ENCODE data around the gene TBC1D25. TPM values are rescaled to one million over a fixed set of nuclear protein-coding genes. Genes with fewer than 3 reads are reported as not detected.
A peak's percentile ranks its signal among the peaks of the same experiment; 100 is the strongest.

The TBC1D25 gene
- total RNA-seq, 2 donors from 2014 or later, result 13.0 to 15.0 TPM

DNA sequence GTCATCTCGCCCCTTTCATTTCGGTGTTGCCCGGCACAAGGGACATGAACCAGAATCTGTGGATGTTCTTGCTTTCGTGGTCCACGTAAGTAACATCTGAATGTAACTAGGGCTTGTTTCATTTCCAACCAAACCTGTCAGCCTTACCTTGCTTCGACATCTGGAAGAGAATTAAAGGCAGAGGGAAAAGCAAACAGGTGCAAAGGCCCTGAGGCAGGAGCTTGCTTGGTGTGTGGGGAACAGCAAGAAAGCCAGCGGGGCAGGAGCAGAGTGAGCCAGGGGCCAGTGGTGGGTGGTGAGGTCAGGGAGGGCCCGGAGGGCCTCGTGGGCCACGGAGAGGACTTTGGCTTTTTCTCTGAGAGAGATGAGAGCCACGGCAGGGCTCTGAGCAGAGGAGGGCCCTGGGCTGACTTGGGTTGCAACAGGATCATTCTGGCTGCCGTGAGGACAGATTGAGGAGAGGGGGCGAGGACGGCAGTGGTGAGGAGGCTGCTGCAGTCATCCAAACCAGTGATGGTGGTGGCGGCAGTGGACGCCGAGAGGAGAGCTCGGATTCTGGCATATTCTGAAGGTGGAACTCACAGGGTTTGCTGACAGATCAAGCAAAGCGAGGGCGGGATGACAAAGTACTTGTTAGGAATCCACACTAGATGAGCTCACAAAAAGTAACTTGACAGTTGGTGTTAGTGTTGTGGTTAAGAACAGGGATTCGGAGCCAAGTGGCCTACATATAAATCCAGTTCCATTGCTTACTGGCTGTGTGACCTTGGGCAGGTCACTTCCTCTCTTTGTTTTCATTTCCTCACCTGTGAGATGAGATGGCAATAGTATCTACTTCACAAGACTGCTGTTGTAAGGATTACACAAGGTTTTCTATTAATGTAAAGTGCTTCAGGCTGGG, 50.9 kb downstream of the TBC1D25 start:
- intact Hi-C loops (cut with DNase I), result no loop called here
- no peak for DNase-seq (ENCODE audit: low spot score)

DNA sequence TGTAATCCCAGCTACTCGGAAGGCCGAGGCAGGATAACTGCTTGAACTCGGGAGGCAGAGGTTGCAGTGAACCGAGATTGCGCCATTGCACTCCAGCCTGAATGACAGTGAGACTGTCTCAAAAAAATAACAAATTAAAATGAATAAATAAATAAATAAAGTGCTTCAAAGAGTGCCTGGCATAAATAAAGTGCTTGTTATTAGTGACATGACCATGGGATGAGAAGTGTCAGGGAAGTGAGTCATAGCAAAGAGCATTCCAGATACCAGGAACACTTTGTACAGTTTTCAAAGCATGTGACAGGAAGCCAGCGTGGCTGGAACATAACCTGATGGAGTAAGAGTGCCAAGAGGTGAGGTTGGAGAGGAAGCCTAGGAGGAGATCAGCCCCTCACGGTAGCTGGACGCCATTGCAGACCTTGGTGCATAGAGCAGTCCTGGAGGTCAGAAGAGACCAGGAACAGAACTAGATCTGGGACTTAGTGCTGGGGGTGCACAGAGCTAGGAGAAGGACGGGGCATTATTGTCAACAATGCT, 51.8 kb downstream of the TBC1D25 start:
- no peak for DNase-seq (ENCODE audit: low spot score)
- intact Hi-C loops (cut with DNase I), result no loop called here

DNA sequence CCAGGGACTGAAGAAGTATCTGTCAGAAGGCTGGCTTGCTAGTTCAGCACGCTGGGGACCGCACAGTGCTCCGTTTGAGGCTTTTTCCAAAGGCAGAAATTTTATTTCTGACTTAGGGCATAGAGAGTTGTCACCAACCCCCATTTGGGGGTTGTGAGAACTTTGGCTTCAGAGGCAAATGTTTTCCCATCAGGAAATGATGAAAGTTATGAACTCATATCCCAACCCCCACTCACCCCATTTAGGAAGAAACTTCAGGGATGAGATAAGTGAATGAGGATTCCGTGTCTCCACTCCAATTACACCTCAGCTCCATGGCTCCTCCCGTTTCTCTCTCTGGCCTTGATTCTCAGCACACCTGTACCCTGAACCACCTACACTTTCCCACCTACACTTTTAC, 53.5 kb downstream of the TBC1D25 start:
- DNase-seq (ENCODE audit: low spot score), result no peak
- intact Hi-C loops (cut with DNase I), result no loop called here

DNA sequence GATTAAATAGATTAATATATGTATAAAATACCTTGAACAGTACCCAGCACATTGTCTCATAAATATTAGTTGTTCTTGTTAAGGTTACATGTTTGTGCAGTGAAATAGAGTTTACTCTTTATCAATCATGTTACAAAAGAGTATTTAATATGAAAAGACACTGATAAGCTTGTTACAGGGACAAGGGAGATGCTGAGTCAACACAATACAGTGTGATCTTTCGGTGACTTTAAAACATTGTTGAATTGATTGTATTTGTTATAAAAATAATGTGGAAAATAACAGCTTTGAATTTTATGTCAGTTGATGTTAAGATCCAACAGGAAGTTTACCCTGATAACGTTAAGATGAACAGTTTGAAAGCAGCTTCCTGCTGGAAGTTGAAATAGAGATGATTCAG, 56.4 kb downstream of the TBC1D25 start:
- intact Hi-C loops (cut with DNase I), result loop anchor here in 1 of 2 donors (5.0 kb wide), 1 partner anchor 1349 kb away; no protein-coding TSS in a partner anchor
- DNase-seq (ENCODE audit: low spot score), result no peak

DNA sequence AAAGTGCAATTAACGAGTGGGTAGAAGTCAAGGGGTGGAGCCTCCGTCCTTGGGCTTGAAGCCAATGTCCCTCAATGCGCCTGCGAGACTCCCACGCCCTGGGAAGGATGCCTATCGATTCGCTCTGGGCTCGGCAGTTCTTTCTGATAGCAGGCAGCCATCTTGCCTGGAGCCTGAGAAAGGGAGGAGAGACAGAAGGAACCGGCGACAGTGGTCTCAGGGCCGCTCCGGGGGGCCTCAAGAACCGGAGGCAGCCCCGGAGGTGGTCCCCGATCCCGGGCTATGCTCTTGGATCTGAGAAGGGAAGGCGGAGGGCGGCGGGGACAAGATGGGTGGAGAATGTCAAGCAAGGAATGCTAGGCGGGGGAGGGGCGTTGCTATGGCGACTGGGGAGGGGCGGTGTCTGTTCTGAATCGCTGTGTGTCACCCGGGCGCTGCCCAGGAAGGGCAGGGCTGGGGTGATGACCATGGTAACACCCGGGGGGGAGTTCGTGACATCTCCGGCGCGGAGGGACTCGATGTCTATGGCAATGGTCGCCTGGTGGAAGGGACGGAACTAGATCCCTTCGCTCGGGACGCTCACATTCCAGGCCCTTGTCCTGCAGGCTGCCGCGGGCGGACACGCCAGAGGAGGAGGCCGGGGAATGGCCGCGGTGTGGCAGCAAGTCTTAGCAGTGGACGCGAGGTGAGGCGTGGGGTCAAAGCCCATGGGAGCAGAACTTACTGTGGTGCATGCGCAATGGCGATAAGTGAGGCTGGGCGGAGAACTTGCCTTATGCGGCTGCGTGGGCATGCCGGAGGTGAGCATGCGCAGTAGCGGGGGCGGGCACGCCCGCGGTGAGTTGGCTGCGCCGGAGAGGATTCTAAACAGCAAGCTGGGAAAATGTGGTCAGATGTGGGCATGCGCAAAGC, 58.1 kb downstream of the TBC1D25 start, which contains the start of gene WDR13:
WDR13 (plus strand) TSS at position 140 of the 912 bp plus-strand sequence; CDS start at position 645, 505 bp downstream.
- peak; percentile 97 for DNase-seq (ENCODE audit: low spot score)
- intact Hi-C loops (cut with DNase I), result loop anchor here in 1 of 2 donors (5.0 kb wide), 1 partner anchor 1350 kb away; no protein-coding TSS in a partner anchor

DNA sequence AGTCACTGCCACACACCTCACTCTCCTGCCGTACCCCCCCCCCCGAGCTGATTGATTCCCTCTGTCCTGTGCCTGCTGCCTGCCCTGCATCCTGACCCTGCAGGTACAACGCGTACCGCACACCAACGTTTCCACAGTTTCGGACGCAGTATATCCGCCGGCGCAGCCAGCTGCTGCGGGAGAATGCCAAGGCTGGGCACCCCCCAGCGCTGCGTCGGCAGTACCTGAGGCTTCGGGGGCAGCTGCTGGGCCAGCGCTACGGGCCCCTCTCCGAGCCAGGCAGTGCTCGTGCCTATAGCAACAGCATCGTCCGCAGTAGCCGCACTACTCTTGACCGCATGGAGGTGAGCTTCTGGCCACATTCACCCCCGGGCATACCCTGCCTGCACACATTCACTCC, 59.1 kb downstream of the TBC1D25 start:
- intact Hi-C loops (cut with DNase I), result loop anchor here in 1 of 2 donors (5.0 kb wide), 1 partner anchor 1351 kb away; no protein-coding TSS in a partner anchor
- no peak for DNase-seq (ENCODE audit: low spot score)

DNA sequence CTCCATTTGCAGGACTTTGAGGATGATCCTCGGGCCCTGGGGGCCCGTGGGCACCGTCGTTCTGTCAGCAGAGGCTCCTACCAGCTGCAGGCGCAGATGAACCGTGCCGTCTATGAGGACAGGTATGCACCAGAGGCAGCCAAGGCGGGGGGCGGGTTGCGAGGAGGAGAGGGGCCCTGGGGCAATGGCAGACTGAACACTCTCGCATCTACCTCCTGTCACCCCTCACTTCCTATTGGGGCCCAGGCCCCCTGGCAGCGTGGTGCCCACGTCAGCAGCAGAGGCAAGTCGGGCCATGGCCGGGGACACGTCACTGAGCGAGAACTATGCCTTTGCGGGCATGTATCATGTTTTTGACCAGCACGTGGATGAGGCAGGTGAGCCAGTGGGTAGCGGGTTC, 59.8 kb downstream of the TBC1D25 start:
- intact Hi-C loops (cut with DNase I), result loop anchor here in 1 of 2 donors (5.0 kb wide), 1 partner anchor 1352 kb away; no protein-coding TSS in a partner anchor

DNA sequence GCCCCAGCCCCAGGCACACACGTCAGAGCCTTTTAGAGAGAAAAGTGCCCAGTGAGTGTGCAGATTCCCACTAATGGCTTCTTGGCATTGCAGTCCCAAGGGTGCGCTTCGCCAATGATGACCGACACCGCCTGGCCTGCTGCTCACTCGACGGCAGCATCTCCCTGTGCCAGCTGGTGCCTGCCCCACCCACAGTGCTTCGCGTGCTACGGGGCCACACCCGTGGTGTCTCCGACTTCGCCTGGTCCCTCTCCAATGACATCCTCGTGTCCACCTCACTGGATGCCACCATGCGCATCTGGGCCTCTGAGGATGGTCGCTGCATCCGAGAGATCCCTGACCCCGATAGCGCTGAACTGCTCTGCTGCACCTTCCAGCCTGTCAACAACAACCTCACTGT, 60.7 kb downstream of the TBC1D25 start:
- no peak for DNase-seq (ENCODE audit: low spot score)
- intact Hi-C loops (cut with DNase I), result no loop called here

More for the DNA sequence above, 59.8 kb downstream of the TBC1D25 start:
- DNase-seq (ENCODE audit: low spot score), result no peak

DNA sequence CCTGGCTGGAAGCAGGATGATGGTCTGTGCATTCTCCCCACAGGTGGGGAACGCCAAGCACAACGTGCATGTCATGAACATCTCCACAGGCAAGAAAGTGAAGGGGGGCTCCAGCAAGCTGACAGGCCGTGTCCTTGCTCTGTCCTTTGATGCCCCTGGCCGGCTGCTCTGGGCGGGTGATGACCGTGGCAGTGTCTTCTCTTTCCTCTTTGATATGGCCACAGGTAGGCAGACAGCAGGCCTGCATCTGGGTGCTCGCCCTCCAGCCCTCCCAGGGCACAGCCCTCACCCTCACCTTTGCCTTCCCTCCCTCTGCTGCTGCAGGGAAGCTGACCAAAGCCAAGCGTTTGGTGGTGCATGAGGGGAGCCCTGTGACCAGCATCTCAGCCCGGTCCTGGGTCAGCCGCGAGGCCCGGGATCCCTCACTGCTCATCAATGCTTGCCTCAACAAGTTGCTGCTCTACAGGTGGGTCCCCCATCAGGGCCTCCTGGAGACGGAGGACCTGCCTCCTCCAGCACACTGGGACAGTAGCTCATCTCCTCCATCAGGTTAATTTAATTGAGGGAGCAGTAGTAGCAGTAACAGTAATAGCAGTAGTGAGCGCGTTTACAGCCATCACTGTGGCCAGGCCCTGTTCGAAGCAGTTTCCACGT, 62.4 kb downstream of the TBC1D25 start:
- intact Hi-C loops (cut with DNase I), result no loop called here
- no peak for DNase-seq (ENCODE audit: low spot score)

DNA sequence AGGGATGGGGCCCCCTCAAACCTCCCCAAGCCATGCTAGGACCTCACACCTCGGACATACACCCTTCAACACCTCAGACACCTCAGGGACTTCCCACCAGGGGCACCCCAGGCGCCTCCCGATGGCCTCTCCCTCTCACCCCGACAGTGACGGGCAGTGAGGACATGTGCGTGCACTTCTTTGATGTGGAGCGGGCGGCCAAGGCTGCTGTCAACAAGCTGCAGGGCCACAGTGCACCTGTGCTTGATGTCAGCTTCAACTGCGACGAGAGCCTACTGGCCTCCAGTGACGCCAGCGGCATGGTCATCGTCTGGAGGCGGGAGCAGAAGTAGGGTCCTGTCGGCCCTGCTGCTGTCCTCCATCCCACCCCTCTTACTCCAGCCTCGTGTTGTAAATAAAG, 65.2 kb downstream of the TBC1D25 start:
- no peak for DNase-seq (ENCODE audit: low spot score)
- intact Hi-C loops (cut with DNase I), result no loop called here

DNA sequence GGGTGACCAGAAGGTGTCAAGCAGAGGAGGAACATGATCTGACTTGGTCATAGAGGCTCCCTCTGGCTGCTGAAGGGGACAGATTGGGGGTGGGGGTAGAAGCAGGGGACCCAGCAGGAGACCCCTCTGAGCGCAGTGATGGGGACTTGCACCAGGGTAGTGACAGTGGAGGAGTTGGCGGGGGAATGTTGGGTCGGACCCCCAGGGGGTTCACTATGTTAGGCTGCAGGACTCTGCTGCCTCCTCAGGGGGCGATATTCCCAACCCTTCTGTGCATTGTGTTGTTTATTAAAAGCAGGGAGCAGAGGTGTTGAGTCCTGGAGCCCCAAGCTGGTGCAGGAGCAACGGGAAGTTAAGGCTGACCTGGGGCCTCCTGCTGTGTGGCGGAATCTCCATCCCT, 66.6 kb downstream of the TBC1D25 start:
- DNase-seq (ENCODE audit: low spot score), result no peak
- intact Hi-C loops (cut with DNase I), result no loop called here

DNA sequence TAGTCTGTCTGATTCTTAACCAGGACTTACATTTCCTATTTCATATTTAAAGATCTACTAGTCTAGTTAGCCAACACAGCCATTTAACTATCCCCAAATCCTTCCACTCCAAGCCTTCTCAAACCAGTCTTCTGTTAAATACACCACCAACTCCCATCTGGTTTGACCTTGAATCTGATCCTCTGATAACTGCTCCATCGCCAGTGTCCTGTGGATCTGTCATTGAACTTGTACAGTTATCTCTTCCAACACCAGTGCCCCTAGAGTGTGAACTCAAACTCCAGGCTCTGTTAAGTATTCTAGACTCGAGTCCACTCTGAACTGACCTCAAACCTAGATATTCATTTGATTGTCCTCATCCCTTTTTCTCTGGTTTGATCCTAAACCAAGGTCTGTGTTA, 72.2 kb downstream of the TBC1D25 start:
- intact Hi-C loops (cut with DNase I), result no loop called here
- no peak for DNase-seq (ENCODE audit: low spot score)

Other genes with a start within 250 kb of the TBC1D25 start
- not detected for gene SSX3, start 183.0 kb upstream of the TBC1D25 start, total RNA-seq
- not detected for gene SSX4, start 156.2 kb upstream of the TBC1D25 start, total RNA-seq
- not detected for gene SSX4B, start 127.8 kb upstream of the TBC1D25 start, total RNA-seq
- gene SLC38A5, start 69.5 kb upstream of the TBC1D25 start, total RNA-seq, result 10 to 100 TPM in 1 of 2 donors, 1 to 10 TPM in 1; 9.2 to 11.2 TPM
- gene FTSJ1, start 63.5 kb upstream of the TBC1D25 start, total RNA-seq, result 10 to 100 TPM; 30.3 to 37.2 TPM
- 10 to 100 TPM in 1 of 2 donors, 1 to 10 TPM in 1; 8.7 to 12.1 TPM for gene PORCN, start 30.7 kb upstream of the TBC1D25 start, total RNA-seq
- gene EBP, start 17.9 kb upstream of the TBC1D25 start, total RNA-seq, result 10 to 100 TPM; 15.0 to 22.1 TPM
- 100 to 1,000 TPM; 246 to 280 TPM for gene RBM3, start 34.8 kb downstream of the TBC1D25 start, total RNA-seq
- 10 to 100 TPM; 83.5 to 87.4 TPM for gene WDR13, start 57.8 kb downstream of the TBC1D25 start, total RNA-seq
- 10 to 100 TPM in 1 of 2 donors, 1 to 10 TPM in 1; 7.3 to 12.2 TPM for gene WAS, start 144.1 kb downstream of the TBC1D25 start, total RNA-seq
- gene SUV39H1, start 157.0 kb downstream of the TBC1D25 start, total RNA-seq, result 1 to 10 TPM; 3.8 to 4.5 TPM
- not detected for gene GLOD5, start 222.0 kb downstream of the TBC1D25 start, total RNA-seq
- under 1 TPM in 1 of 2 donors, not detected in 1; 0.42 TPM for gene GATA1, start 246.9 kb downstream of the TBC1D25 start, total RNA-seq